H9 (cell line): Measurements from ENCODE around the gene YWHAH. TPM values are rescaled to one million over a fixed set of nuclear protein-coding genes. Genes with fewer than 3 reads are reported as not detected.

Experiments used
- DNase-seq: peaks from one replicate; pipeline ENCODE4 v3.0.0-alpha.2; 2017
- H2AFZ ChIP-seq: one replicate; pipeline ENCODE4 v1.6.1; 2013; ENCODE audit warnings: mild to moderate bottlenecking, low read length, control low read depth, moderate library complexity
- H2AK5ac ChIP-seq: 2 replicates; pipeline ENCODE4 v1.6.1; 2013; ENCODE audit warnings: low read length, control low read depth, mixed read lengths; ENCODE audit not compliant: insufficient read length
- H2BK120ac ChIP-seq: one replicate; pipeline ENCODE4 v1.6.1; 2013; ENCODE audit warnings: low read depth, mild to moderate bottlenecking, low read length, control low read depth, inconsistent platforms; ENCODE audit not compliant: poor library complexity, severe bottlenecking
- H2BK12ac ChIP-seq: 2 replicates; pipeline ENCODE4 v1.6.1; 2013; ENCODE audit warnings: low read length, control low read depth, mixed read lengths, low read depth; ENCODE audit not compliant: insufficient read length
- H2BK15ac ChIP-seq: 2 replicates; pipeline ENCODE4 v1.6.1; 2013; ENCODE audit warnings: low read depth, low read length, control low read depth
- H2BK20ac ChIP-seq: one replicate; pipeline ENCODE4 v1.6.1; 2013; ENCODE audit warnings: low read depth, mild to moderate bottlenecking, low read length, control low read depth, inconsistent platforms; ENCODE audit not compliant: poor library complexity, severe bottlenecking
- H2BK5ac ChIP-seq: 2 replicates; pipeline ENCODE4 v1.6.1; 2013; ENCODE audit warnings: low read length, control low read depth, mixed read lengths; ENCODE audit not compliant: insufficient read length
- H3K14ac ChIP-seq: 2 replicates; pipeline ENCODE4 v1.6.1; 2013; ENCODE audit warnings: low read length, control low read depth; ENCODE audit not compliant: insufficient read depth
- H3K18ac ChIP-seq: 2 replicates; pipeline ENCODE4 v1.6.1; 2013; ENCODE audit warnings: low read depth, mild to moderate bottlenecking, mixed read lengths, low read length, control low read depth; ENCODE audit not compliant: insufficient read length
- H3K23ac ChIP-seq: 2 replicates; pipeline ENCODE4 v1.6.1; 2013; ENCODE audit warnings: low read length, control low read depth, mixed read lengths, low read depth; ENCODE audit not compliant: insufficient read length
- H3K23me2 ChIP-seq: 2 replicates; pipeline ENCODE4 v1.6.1; 2013; ENCODE audit warnings: low read depth, mild to moderate bottlenecking, mixed read lengths, low read length, control low read depth; ENCODE audit not compliant: insufficient read length, poor library complexity, severe bottlenecking
- H3K27ac ChIP-seq: 2 replicates; pipeline ENCODE4 v1.5.1; 2013; ENCODE audit warnings: low read length, control low read depth, mixed read lengths, low read depth; ENCODE audit not compliant: insufficient read length
- H3K27me3 ChIP-seq: 2 replicates; pipeline ENCODE4 v1.6.1; 2013; ENCODE audit warnings: low read length, control low read depth, inconsistent platforms; ENCODE audit not compliant: insufficient read depth
- H3K4ac ChIP-seq: 2 replicates; pipeline ENCODE4 v1.6.1; 2013; ENCODE audit warnings: low read depth, mild to moderate bottlenecking, control low read depth, inconsistent platforms, low read length, moderate library complexity
- H3K4me1 ChIP-seq: 2 replicates; pipeline ENCODE4 v1.6.1; 2013; ENCODE audit warnings: low read length, control low read depth, inconsistent platforms; ENCODE audit not compliant: insufficient read depth
- H3K4me2 ChIP-seq: 2 replicates; pipeline ENCODE4 v1.6.1; 2013; ENCODE audit warnings: low read length, control low read depth, mixed read lengths; ENCODE audit not compliant: insufficient read length, insufficient read depth
- H3K56ac ChIP-seq: 2 replicates; pipeline ENCODE4 v1.6.1; 2013; ENCODE audit warnings: low read depth, mild to moderate bottlenecking, mixed read lengths, low read length, control low read depth; ENCODE audit not compliant: insufficient read length
- H3K79me1 ChIP-seq: 2 replicates; pipeline ENCODE4 v1.6.1; 2013; ENCODE audit warnings: low read depth, mild to moderate bottlenecking, moderate library complexity, low read length, control low read depth, inconsistent platforms; ENCODE audit not compliant: insufficient read depth, poor library complexity, severe bottlenecking
- H3K79me2 ChIP-seq: 2 replicates; pipeline ENCODE4 v1.6.1; 2013; ENCODE audit warnings: low read length, control low read depth, inconsistent platforms; ENCODE audit not compliant: insufficient read depth
- H3K9ac ChIP-seq: 2 replicates; pipeline ENCODE4 v1.6.1; 2013; ENCODE audit warnings: low read length, control low read depth, mixed read lengths; ENCODE audit not compliant: insufficient read length; ENCODE audit errors: extremely low read depth
- H3K9me3 ChIP-seq: one replicate; pipeline ENCODE4 v1.6.1; 2013; ENCODE audit warnings: low read depth, low read length, inconsistent platforms; ENCODE audit not compliant: control insufficient read depth
- H3T11ph ChIP-seq: one replicate; pipeline ENCODE4 v1.6.1; 2013; ENCODE audit warnings: mild to moderate bottlenecking, low read length, control low read depth, inconsistent platforms
- H4K20me1 ChIP-seq: one replicate; pipeline ENCODE4 v1.6.1; 2013; ENCODE audit not compliant: control insufficient read depth, insufficient read length, insufficient read depth
- H4K5ac ChIP-seq: 2 replicates; pipeline ENCODE4 v1.6.1; 2013; ENCODE audit warnings: low read depth, mild to moderate bottlenecking, mixed read lengths, low read length, control low read depth; ENCODE audit not compliant: insufficient read length
- H4K8ac ChIP-seq: replicated peaks from 2 replicates; pipeline ENCODE4 v1.6.1; 2013; ENCODE audit warnings: low read length, control low read depth, mixed read lengths, low read depth; ENCODE audit not compliant: insufficient read length
- H4K91ac ChIP-seq: 2 replicates; pipeline ENCODE4 v1.6.1; 2013; ENCODE audit warnings: low read depth, mild to moderate bottlenecking, moderate library complexity, mixed read lengths, low read length, control low read depth; ENCODE audit not compliant: insufficient read length
- H3K27ac Mint-ChIP-seq, 3 experiments: 2 replicates in 2 of 3; 3 replicates in 1 of 3; pipeline ENCODE4 v1.8.0; 2020 to 2021; ENCODE audit warnings: mixed read lengths in 3 of 3, mild to moderate bottlenecking in 1 of 3, moderate library complexity in 1 of 3
- H3K27me3 Mint-ChIP-seq: 2 replicates; pipeline ENCODE4 v1.8.0; 2021; ENCODE audit warnings: low read depth, mild to moderate bottlenecking, moderate library complexity, mixed read lengths
- H3K36me3 Mint-ChIP-seq, 3 experiments: 2 replicates in 2 of 3; 3 replicates in 1 of 3; pipeline ENCODE4 v1.8.0; 2020 to 2021; ENCODE audit warnings: low read depth in 3 of 3, mixed read lengths in 3 of 3; ENCODE audit not compliant: insufficient read depth in 1 of 3
- H3K4me1 Mint-ChIP-seq, 2 experiments: 2 replicates each; pipeline ENCODE4 v1.8.0; 2020; ENCODE audit warnings: mixed read lengths in 2 of 2
- H3K4me3 Mint-ChIP-seq, 2 experiments: 2 replicates in 1 of 2; 3 replicates in 1 of 2; pipeline ENCODE4 v1.8.0; 2020 to 2021; ENCODE audit warnings: mild to moderate bottlenecking in 2 of 2, mixed read lengths in 2 of 2, moderate library complexity in 1 of 2
- H3K9me3 Mint-ChIP-seq, 2 experiments: 2 replicates in 1 of 2; 3 replicates in 1 of 2; pipeline ENCODE4 v1.8.0; 2020; ENCODE audit warnings: mild to moderate bottlenecking in 2 of 2, mixed read lengths in 2 of 2, moderate library complexity in 1 of 2
- WGBS: extraction: QIAGEN DNeasy Blood & Tissue Kit; methylation state at CpG from one replicate; pipeline ENCODE4 v1.1.7; 2013; ENCODE audit warnings: missing lambda C conversion rate, low lambda C conversion rate, mixed read lengths; ENCODE audit not compliant: insufficient read length; ENCODE audit errors: extremely low coverage; 5-methylcytosine and 5-hydroxymethylcytosine counted together
- total RNA-seq: library from RNA; stranded (reverse); gene quantifications from 2 replicates; pipeline ENCODE4 v1.2.1, GENCODE V29; 2021
- TF ChIP-seq, protein P1 (sequence below): fragments of 200-600 bp; sonication (generic); conservative IDR thresholded peaks from 3 replicates; pipeline ENCODE4 v1.8.0; 2021; ENCODE audit warnings: antibody characterized with exemption, mild to moderate bottlenecking

The YWHAH gene
- total RNA-seq, 1 experiment from 2014 or later: 250 TPM

- TF ChIP-seq, protein P1, sequence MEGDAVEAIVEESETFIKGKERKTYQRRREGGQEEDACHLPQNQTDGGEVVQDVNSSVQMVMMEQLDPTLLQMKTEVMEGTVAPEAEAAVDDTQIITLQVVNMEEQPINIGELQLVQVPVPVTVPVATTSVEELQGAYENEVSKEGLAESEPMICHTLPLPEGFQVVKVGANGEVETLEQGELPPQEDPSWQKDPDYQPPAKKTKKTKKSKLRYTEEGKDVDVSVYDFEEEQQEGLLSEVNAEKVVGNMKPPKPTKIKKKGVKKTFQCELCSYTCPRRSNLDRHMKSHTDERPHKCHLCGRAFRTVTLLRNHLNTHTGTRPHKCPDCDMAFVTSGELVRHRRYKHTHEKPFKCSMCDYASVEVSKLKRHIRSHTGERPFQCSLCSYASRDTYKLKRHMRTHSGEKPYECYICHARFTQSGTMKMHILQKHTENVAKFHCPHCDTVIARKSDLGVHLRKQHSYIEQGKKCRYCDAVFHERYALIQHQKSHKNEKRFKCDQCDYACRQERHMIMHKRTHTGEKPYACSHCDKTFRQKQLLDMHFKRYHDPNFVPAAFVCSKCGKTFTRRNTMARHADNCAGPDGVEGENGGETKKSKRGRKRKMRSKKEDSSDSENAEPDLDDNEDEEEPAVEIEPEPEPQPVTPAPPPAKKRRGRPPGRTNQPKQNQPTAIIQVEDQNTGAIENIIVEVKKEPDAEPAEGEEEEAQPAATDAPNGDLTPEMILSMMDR: no peak
- H3K9ac ChIP-seq: no peak overlapping the region
- H3K9me3 ChIP-seq: no peaks in the 10 kb centered on the region
- H3K36me3 Mint-ChIP-seq: peaks cover 28 to 41% (median 39%) of the 10 kb centered on the region in 3 experiments
- H2AFZ ChIP-seq: no peak overlapping the region
- no peak overlapping the region for H3K56ac ChIP-seq
- H3K23ac ChIP-seq: no peak overlapping the region
- DNase-seq: no peak
- H2BK12ac ChIP-seq: no peak overlapping the region
- peak overlapping the region in 2 of 3 experiments; percentile 19 to 42; a peak in 2 of 7 replicates for H3K27ac Mint-ChIP-seq
- H4K5ac ChIP-seq: no peak overlapping the region
- H3K27me3 ChIP-seq: no peaks in the 10 kb centered on the region
- H3T11ph ChIP-seq: no peak overlapping the region
- H3K9me3 Mint-ChIP-seq: no peaks in the 10 kb centered on the region
- H3K27me3 Mint-ChIP-seq: no peaks in the 10 kb centered on the region
- H3K79me2 ChIP-seq: peaks cover 5% of the 10 kb centered on the region; the same call in 1 of the 2 replicates
- H2BK120ac ChIP-seq: no peak overlapping the region
- no peak overlapping the region for H4K91ac ChIP-seq
- H4K20me1 ChIP-seq: no peaks in the 10 kb centered on the region
- no peak overlapping the region for H3K4me2 ChIP-seq
- H3K14ac ChIP-seq: no peak overlapping the region
- H3K23me2 ChIP-seq: no peaks in the 10 kb centered on the region
- peaks cover 6% of the 10 kb centered on the region; the same call in 1 of the 2 replicates for H3K4me1 ChIP-seq
- H3K4me1 Mint-ChIP-seq: peaks cover 28 to 39% of the 10 kb centered on the region in 2 experiments
- no CpG with 5 or more reads among the region's 12 CpGs for WGBS
- no peak overlapping the region for H2BK15ac ChIP-seq
- H4K8ac ChIP-seq: no peak overlapping the region
- H3K27ac ChIP-seq: no peak overlapping the region
- H2BK20ac ChIP-seq: no peak overlapping the region
- peaks cover 10% of the 10 kb centered on the region for H3K79me1 ChIP-seq
- no peak overlapping the region for H2BK5ac ChIP-seq
- H3K4ac ChIP-seq: no peak overlapping the region
- no peak overlapping the region for H3K18ac ChIP-seq
- no peak overlapping the region for H2AK5ac ChIP-seq
- H3K4me3 Mint-ChIP-seq: 0 out of 5 replicates have a peak overlapping the region, but pooled peaks of 1 of the 2 experiments have one; percentile 19
These were observed 14.4 kb downstream of the YWHAH start for GRCh38 chr22:31958625-31959239.
